OCI-LY7 (cell line): Measurements from ENCODE around the gene TMEM223.

ENCODE experiments used
- CTCF ChIP-seq: fragments of 200-600 bp; sonication (generic); conservative IDR thresholded peaks from 2 replicates; pipeline ENCODE4 v1.5.1; 2014; ENCODE audit warnings: mild to moderate bottlenecking, antibody characterized with exemption, low read length, moderate library complexity, mixed read lengths
- EZH2phosphoT487 ChIP-seq: fragments of 200-600 bp; sonication (generic); IDR thresholded peaks from 2 replicates; pipeline ENCODE4 v1.6.1; 2018; ENCODE audit warnings: low read depth, borderline replicate concordance, mild to moderate bottlenecking, mixed run types, antibody characterized with exemption, low read length, moderate library complexity, mixed read lengths

GRCh38 chr11:62787005-62787759 is 4.6 kb downstream of the TMEM223 start, which contains the start of gene TMEM179B:
- TF ChIP-seq CTCF (peak; percentile 33; the same call in 1 of the 2 replicates), EZH2phosphoT487 (no peak)
